GM21360 (cell line): ENCODE data around the gene KRT12.
"Not testable (repeated sequence)": the region's sequence is repeated elsewhere in the genome, so short reads cannot be mapped to it uniquely, and the experiment has no call there.

Experiments
- ATAC-seq: cut with Tn5 transposase; IDR thresholded peaks from one replicate; pipeline ENCODE4 v1.9.1; 2021; ENCODE audit warnings: mild to moderate bottlenecking, moderate library complexity; ENCODE audit not compliant: unreplicated experiment

Gene KRT12

DNA sequence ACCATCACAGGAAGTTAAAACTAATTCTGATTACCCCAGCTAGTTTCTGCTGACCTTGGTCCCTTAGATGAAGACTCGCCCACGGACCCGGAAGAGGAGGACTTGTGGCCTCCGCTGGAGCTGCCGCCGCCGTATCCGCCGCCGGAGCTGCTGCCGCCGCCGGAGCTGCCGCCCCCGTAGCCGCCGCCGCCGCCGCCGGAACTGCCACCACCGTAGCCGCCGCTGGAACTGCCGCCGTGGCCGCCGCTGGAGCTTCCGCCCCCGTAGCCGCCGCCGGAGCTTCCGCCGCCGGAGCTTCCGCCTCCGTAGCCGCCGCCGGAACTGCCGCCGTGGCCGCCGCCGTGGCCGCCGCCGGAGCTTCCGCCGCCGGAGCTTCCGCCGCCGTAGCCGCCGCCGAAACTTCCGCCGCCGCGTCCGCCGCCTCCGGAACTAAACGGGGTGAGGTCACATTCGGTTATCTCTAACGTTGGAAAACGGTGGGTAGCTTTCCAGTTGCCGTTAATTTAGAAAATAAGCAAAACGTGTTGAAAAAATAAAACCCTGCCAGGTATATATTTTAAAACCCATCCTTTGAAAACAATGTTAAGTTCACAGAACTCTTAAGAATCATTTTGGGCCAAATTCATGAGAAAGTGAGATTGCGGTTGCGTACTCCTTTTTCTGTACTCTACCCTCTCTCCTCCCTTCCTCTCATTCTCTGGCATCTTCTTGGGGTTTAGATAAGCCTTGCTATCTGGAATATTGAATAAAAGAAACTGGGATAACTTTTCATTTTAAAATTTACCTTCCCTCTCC, 48.1 kb downstream of the KRT12 start:
- ATAC-seq, result peak; percentile 78

DNA sequence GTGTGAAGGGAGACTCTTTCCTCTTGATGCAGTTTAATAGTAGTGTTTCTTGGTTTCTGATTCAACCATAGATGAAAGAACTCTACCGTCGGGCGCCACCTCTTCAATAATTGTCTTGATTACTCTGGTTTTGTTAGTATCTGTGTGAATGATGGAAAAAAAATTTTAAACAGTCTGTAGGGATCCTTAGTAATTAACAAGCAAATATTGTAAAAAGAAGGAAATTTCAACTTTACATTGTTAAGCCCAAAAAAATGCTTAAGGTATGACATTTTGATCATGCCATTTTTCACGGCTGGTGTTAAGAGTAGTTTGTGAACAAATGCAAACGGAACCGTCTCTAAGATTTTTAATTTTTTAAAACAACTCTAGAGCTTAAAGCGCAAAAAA, 48.7 kb downstream of the KRT12 start:
- ATAC-seq, result no peak

DNA sequence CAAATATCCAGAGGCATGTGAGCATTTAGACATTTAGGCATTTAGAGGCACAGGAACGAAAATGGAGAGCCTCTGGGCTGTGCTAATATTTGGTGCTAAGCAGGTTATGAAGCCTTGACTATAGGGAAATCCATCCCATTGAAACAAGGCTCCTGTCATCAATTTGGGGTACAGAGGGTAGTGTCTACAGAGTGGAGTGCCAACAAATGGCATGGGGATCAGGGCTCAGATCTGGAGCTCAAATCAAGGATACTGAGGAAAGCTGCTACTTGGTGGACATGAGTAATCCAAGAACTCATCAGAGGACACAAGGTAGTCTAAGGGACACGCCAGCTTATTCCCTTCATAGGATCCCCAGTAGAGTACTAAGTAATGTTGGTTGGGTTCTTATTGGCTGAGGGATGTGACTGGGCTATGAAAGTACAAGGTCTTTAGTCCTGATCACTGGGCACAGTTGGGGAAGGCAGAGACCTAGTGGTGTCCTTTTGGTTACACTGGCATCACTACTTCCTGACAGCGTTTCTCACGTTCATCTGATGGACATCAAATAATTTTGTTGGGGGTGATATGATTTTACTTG, 49.8 kb downstream of the KRT12 start:
- ATAC-seq, result no peak

DNA sequence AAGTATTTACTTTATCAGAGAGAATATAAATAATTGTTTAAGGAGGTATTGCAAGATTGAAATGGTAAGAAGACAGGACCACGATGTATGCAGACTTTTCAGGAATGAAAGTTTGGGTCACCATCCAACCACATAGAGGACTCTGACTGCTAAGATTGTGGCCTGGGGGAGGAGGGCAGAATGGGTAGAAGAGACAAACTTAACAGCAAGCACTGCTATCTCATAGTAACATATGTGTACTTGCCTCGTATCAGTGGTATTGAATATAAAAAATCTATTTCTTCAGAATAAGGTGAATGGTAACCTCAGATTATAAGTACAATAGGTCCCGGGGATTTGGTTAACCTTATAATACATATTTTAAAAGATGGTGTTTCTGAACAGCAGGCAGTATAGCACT, 50.5 kb downstream of the KRT12 start:
- no peak for ATAC-seq

DNA sequence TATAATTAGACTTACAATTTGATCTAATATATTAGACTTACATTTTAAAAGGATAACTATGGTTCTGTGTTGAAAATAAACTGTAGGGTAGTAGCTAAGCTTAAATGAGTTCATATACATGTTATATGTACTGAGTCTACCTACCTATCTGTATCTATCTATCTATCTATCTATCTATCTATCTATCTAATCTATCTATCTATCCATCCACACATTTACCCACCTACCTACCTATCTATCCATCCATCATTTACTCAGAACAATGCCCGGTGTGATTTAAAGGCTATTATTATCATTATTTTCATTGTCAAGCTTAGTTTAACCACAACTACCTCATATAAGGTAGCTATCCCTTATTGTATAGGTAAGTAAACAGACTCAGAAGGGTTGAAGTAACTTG, 51.6 kb downstream of the KRT12 start:
- no peak for ATAC-seq

GRCh38 chr17:40814657-40815056, 52.4 kb downstream of the KRT12 start:
- ATAC-seq, result not testable (repeated sequence)

DNA sequence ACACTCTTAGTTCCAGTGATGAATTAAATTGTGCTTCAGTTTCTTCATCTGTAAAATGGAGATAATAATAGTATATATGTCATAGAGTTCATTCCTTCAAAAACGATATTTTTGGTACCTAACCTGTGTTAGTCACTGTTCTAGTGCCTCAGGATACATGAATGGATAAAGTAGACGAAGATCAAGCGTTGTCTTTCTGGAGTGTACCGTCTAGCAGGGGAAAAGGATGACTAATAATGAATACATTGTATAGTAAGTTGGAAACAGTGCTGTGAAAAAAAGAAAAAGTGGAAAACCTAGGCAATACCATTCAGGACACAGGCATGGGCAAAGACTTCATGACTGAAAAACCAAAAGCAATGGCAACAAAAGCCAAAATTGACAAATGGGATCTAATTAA, 53.2 kb downstream of the KRT12 start:
- ATAC-seq, result no peak

GRCh38 chr17:40812639-40813038, 54.4 kb downstream of the KRT12 start:
- no peak for ATAC-seq
